OCI-LY3 (cell line): ENCODE measurements around the gene DNM3.

Source experiments
- H2AFZ ChIP-seq: fragments of 200-600, 300-600 bp; shearing (Covaris generic); 2 replicates; pipeline ENCODE4 v1.6.0; 2014; ENCODE audit warnings: antibody characterized with exemption, low read depth, low read length
- H3K27ac ChIP-seq: fragments of 200-600, 300-600 bp; sonication (generic); 2 replicates; pipeline ENCODE4 v1.5.1; 2014; ENCODE audit warnings: mild to moderate bottlenecking, low read length, moderate library complexity, mixed read lengths
- H3K27me3 ChIP-seq: fragments of 200-600, 300-600 bp; sonication (generic); 2 replicates; pipeline ENCODE4 v1.6.1; 2014; ENCODE audit warnings: low read depth, low read length, mixed read lengths
- H3K36me3 ChIP-seq: fragments of 200-600, 300-600 bp; sonication (generic); replicated peaks from 2 replicates; pipeline ENCODE3; 2014; ENCODE audit warnings: low read depth, low read length, mixed read lengths
- H3K4me1 ChIP-seq: fragments of 300-600, 200-600 bp; sonication (generic); 2 replicates; pipeline ENCODE4 v1.6.1; 2014; ENCODE audit warnings: low read length, mixed read lengths
- H3K4me2 ChIP-seq: fragments of 200-600, 300-600 bp; sonication (generic); 2 replicates; pipeline ENCODE4 v1.6.1; 2014; ENCODE audit warnings: low read length, mixed read lengths
- H3K4me3 ChIP-seq: fragments of 300-600, 200-600 bp; sonication (generic); 2 replicates; pipeline ENCODE4 v1.5.1; 2014; ENCODE audit warnings: antibody characterized with exemption, mild to moderate bottlenecking, low read length, moderate library complexity
- H3K79me2 ChIP-seq: fragments of 300-600, 200-600 bp; shearing (Covaris generic); 2 replicates; pipeline ENCODE4 v1.6.1; 2014; ENCODE audit warnings: mild to moderate bottlenecking, low read length, mixed read lengths
- H3K9ac ChIP-seq: fragments of 300-600, 200-600 bp; shearing (Covaris generic); 2 replicates; pipeline ENCODE4 v1.6.0; 2014; ENCODE audit warnings: mild to moderate bottlenecking, low read length, moderate library complexity
- H3K9me3 ChIP-seq: fragments of 200-600, 300-600 bp; shearing (Covaris generic); 2 replicates; pipeline ENCODE4 v1.6.1; 2014; ENCODE audit warnings: low read length, mixed read lengths; ENCODE audit not compliant: insufficient read depth
- H4K20me1 ChIP-seq: fragments of 200-600, 300-600 bp; sonication (generic); 2 replicates; pipeline ENCODE4 v1.6.1; 2016; ENCODE audit warnings: low read length, mixed read lengths; ENCODE audit not compliant: insufficient read depth
- EZH2phosphoT487 ChIP-seq: fragments of 200-600 bp; shearing (Covaris generic); IDR thresholded peaks from 2 replicates; pipeline ENCODE4 v1.6.1; 2018; ENCODE audit warnings: antibody characterized with exemption, mixed run types, low read depth
- TF ChIP-seq, protein P1 (sequence below): fragments of 200-600, 300-600 bp; sonication (generic); IDR thresholded peaks from 2 replicates; pipeline ENCODE4 v1.5.1; 2014; ENCODE audit warnings: antibody characterized with exemption, low read length, low read depth

Gene DNM3

DNA sequence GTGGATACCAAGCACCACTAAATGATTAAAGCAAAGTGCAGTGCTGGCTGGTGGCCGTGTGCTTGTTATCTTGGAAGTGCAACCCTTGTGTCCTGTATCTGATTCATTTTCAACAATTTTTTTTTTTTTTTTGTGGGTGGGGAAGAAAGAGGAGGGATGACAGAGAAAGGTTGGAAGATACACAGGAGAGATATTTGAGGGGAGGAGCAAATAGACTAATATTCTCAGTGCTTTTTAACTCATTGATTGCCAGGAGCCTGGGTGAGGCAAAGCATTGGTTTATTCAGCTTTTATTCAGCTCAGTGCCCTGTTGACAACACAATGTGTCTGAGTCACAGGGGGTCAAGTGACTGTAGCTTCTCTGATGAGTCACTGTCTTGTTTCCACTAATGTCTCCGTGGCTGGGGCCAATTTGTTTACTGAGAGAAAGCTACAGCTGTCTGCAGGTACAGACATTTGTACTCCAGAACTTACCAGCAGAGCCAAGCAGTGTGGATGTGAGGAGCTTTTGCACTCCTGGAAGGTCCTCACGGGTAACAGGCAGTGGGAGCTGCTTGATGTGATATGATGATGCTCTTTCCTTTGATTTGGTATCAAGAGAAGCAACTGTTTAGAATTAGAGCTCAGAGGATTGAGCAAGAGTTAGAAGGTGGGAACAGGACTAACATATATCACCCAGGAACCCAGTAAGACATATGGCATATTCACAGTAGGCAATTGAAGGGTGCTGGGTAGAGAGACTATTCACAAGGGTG is 23.6 kb upstream of the DNM3 start:
- no peaks in the 10 kb centered on the region for H3K79me2 ChIP-seq
- no peak overlapping the region for H3K27ac ChIP-seq
- no peak overlapping the region for H2AFZ ChIP-seq
- H3K4me3 ChIP-seq, result no peak overlapping the region
- no peaks in the 10 kb centered on the region for H3K27me3 ChIP-seq
- H4K20me1 ChIP-seq, result no peaks in the 10 kb centered on the region
- H3K9me3 ChIP-seq, result no peaks in the 10 kb centered on the region
- no peak overlapping the region; the same call in 1 of the 2 replicates for H3K4me2 ChIP-seq
- H3K36me3 ChIP-seq, result no peaks in the 10 kb centered on the region
- peaks cover 18% of the 10 kb centered on the region for H3K4me1 ChIP-seq
- TF ChIP-seq, protein P1, sequence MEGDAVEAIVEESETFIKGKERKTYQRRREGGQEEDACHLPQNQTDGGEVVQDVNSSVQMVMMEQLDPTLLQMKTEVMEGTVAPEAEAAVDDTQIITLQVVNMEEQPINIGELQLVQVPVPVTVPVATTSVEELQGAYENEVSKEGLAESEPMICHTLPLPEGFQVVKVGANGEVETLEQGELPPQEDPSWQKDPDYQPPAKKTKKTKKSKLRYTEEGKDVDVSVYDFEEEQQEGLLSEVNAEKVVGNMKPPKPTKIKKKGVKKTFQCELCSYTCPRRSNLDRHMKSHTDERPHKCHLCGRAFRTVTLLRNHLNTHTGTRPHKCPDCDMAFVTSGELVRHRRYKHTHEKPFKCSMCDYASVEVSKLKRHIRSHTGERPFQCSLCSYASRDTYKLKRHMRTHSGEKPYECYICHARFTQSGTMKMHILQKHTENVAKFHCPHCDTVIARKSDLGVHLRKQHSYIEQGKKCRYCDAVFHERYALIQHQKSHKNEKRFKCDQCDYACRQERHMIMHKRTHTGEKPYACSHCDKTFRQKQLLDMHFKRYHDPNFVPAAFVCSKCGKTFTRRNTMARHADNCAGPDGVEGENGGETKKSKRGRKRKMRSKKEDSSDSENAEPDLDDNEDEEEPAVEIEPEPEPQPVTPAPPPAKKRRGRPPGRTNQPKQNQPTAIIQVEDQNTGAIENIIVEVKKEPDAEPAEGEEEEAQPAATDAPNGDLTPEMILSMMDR, result no peak
- TF ChIP-seq EZH2phosphoT487, result no peak
- no peak overlapping the region for H3K9ac ChIP-seq

DNA sequence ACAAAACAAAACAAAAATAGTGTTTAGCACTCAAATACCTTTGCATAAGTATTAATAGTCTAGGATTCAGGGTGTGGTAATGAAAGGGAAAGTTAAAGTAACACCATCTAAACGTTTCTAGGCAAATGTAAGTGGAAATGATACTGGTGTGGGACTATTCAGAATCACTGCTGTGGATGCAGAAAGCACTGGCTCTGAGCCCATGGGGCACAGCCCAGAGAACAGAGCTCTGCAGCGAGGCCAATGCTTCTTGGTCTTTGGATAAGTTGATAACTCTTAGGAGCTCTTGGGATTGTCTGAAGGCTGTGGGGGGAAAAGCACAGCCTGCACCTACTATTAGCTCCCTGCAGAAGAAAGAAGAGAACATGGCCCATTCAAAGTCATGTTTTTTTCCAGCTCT is 21.4 kb upstream of the DNM3 start:
- TF ChIP-seq, protein P1, result no peak
- TF ChIP-seq EZH2phosphoT487, result no peak
- Histone ChIP-seq H3K27me3 (no peaks in the 10 kb centered on the region), H3K4me3 (no peak overlapping the region), H3K27ac (no peak overlapping the region), H3K4me1 (peaks cover 18% of the 10 kb centered on the region), H3K9ac (no peak overlapping the region), H3K9me3 (no peaks in the 10 kb centered on the region), H3K79me2 (no peaks in the 10 kb centered on the region), H2AFZ (no peak overlapping the region), H3K4me2 (no peak overlapping the region), H3K36me3 (peaks cover 2% of the 10 kb centered on the region), H4K20me1 (no peaks in the 10 kb centered on the region)

DNA sequence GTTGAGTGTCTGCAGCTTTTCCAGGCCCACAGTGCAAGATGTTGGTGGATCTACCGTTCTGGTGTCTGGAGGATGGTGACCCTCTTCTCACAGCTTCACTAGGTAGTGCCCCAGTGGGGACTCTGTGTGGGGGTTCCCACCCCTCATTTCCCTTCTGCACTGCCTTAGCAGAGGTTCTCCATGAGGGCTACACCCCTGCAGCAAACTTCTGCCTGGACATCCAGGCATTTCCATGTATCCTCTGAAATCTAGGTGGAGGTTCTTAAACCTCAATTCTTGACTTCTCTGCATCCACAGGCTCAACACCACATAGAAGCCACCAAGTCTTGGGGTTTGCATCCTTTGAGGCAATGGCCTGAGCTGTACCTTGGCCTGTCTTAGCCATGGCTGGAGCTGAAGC is 14.3 kb upstream of the DNM3 start:
- H3K4me1 ChIP-seq, result peaks cover 5% of the 10 kb centered on the region; the same call in 1 of the 2 replicates
- no peak overlapping the region for H3K4me3 ChIP-seq
- no peak for TF ChIP-seq EZH2phosphoT487
- TF ChIP-seq, protein P1, result no peak
- H3K79me2 ChIP-seq, result no peaks in the 10 kb centered on the region
- no peak overlapping the region for H2AFZ ChIP-seq
- peaks cover 11% of the 10 kb centered on the region for H3K36me3 ChIP-seq
- no peak overlapping the region for H3K4me2 ChIP-seq
- H3K9ac ChIP-seq, result no peak overlapping the region
- peaks cover 34% of the 10 kb centered on the region; the same call in 1 of the 2 replicates for H3K9me3 ChIP-seq
- no peaks in the 10 kb centered on the region for H4K20me1 ChIP-seq
- no peak overlapping the region for H3K27ac ChIP-seq
- H3K27me3 ChIP-seq, result no peaks in the 10 kb centered on the region

DNA sequence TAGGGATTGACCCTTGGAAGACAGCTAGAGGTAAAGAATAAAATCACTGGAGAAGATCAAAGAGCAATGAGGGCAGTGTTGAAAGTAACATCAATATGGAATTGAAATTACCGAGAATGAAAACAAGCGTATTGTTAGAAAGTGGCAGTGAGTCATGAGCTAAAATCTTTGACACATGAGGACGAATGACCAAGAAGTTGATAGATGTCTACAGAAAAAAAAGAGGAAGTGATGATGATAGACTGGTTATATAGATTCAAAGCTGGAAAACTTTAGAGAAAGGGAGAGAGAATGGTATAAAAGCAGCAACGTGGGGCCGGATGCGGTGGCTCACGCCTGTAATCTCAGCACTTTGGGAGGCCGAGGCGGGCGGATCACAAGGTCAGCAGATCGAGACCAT is 12.5 kb upstream of the DNM3 start:
- Histone ChIP-seq H3K27me3 (no peaks in the 10 kb centered on the region), H2AFZ (no peak overlapping the region), H3K4me1 (peaks cover 5% of the 10 kb centered on the region; the same call in 1 of the 2 replicates), H3K27ac (no peak overlapping the region), H3K36me3 (peaks cover 11% of the 10 kb centered on the region), H3K9ac (no peak overlapping the region), H3K4me2 (no peak overlapping the region), H3K9me3 (peaks cover 34% of the 10 kb centered on the region; the same call in 1 of the 2 replicates), H4K20me1 (no peaks in the 10 kb centered on the region), H3K79me2 (no peaks in the 10 kb centered on the region), H3K4me3 (no peak overlapping the region)
- TF ChIP-seq, protein P1, result no peak
- TF ChIP-seq EZH2phosphoT487, result no peak
